Progenitor cell of endocrine pancreas (in vitro differentiated cells): Measurements from ENCODE around the gene CCDC88C. TPM values are rescaled to one million over a fixed set of nuclear protein-coding genes. Genes with fewer than 3 reads are reported as not detected.

Experiments used
- DNase-seq: peaks from one replicate; pipeline ENCODE4 v3.0.0; 2021; ENCODE audit warnings: low spot score; ENCODE audit not compliant: unreplicated experiment
- H3K27ac Mint-ChIP-seq: 2 replicates; pipeline ENCODE4 v1.8.0; 2021; ENCODE audit warnings: mild to moderate bottlenecking, moderate library complexity, mixed read lengths
- H3K27me3 Mint-ChIP-seq: 2 replicates; pipeline ENCODE4 v1.8.0; 2021; ENCODE audit warnings: mixed read lengths
- H3K36me3 Mint-ChIP-seq: 2 replicates; pipeline ENCODE4 v1.8.0; 2022; ENCODE audit warnings: mixed read lengths; ENCODE audit not compliant: insufficient read depth
- H3K4me1 Mint-ChIP-seq: 2 replicates; pipeline ENCODE4 v1.8.0; 2021; ENCODE audit warnings: low read depth, mixed read lengths
- H3K4me3 Mint-ChIP-seq: 2 replicates; pipeline ENCODE4 v1.8.0; 2021; ENCODE audit warnings: low read depth, mild to moderate bottlenecking, moderate library complexity, mixed read lengths
- H3K9me3 Mint-ChIP-seq: 2 replicates; pipeline ENCODE4 v1.8.0; 2021; ENCODE audit warnings: low read depth, mixed read lengths
- total RNA-seq: library from RNA; stranded (reverse); gene quantifications from 2 replicates; pipeline ENCODE4 v1.2.1, GENCODE V29; 2021
- TF ChIP-seq, protein P1 (sequence below): fragments of 200-600 bp; sonication (generic); IDR thresholded peaks from one replicate; pipeline ENCODE4 v1.5.0; 2021; ENCODE audit warnings: antibody characterized with exemption, mild to moderate bottlenecking; ENCODE audit not compliant: unreplicated experiment

The CCDC88C gene
- total RNA-seq, 1 donor from 2014 or later = 78.1 TPM

DNA sequence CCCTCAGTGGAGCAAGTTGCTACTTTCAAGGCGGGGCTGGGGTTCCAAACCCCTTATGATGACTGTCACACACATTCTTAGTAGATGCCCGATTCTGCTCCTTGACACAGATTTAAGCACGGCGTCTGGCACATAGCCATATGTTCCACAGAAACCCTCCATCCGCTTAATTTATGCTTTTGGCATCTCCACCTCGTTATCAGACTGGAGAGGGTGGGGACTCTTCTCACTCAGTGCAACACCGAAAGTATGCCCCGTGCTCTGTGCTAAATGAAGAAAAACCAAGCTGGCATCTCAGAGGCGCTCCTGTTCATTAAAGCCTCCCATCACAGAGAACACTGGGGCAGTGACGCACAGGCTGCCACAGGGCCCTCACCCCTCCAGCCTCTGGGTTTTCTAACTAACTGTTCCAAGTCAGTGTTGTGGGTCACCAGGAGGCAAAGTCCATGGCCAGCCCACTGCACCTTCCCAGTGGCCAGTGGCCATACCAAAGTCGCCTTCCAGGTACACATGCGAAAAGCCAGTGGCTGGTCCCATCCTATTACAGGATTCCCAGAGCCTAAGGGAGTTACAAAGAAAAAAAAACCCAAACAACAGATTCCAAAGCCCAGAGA, 27.3 kb downstream of the CCDC88C start:
- TF ChIP-seq, protein P1, sequence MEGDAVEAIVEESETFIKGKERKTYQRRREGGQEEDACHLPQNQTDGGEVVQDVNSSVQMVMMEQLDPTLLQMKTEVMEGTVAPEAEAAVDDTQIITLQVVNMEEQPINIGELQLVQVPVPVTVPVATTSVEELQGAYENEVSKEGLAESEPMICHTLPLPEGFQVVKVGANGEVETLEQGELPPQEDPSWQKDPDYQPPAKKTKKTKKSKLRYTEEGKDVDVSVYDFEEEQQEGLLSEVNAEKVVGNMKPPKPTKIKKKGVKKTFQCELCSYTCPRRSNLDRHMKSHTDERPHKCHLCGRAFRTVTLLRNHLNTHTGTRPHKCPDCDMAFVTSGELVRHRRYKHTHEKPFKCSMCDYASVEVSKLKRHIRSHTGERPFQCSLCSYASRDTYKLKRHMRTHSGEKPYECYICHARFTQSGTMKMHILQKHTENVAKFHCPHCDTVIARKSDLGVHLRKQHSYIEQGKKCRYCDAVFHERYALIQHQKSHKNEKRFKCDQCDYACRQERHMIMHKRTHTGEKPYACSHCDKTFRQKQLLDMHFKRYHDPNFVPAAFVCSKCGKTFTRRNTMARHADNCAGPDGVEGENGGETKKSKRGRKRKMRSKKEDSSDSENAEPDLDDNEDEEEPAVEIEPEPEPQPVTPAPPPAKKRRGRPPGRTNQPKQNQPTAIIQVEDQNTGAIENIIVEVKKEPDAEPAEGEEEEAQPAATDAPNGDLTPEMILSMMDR = no peak
- Mint-ChIP-seq H3K4me1 (peaks cover 54% of the 10 kb centered on the region), H3K9me3 (no peaks in the 10 kb centered on the region), H3K27ac (no peak overlapping the region), H3K36me3 (no peaks in the 10 kb centered on the region), H3K4me3 (no peak overlapping the region), H3K27me3 (no peaks in the 10 kb centered on the region)
- DNase-seq = no peak

DNA sequence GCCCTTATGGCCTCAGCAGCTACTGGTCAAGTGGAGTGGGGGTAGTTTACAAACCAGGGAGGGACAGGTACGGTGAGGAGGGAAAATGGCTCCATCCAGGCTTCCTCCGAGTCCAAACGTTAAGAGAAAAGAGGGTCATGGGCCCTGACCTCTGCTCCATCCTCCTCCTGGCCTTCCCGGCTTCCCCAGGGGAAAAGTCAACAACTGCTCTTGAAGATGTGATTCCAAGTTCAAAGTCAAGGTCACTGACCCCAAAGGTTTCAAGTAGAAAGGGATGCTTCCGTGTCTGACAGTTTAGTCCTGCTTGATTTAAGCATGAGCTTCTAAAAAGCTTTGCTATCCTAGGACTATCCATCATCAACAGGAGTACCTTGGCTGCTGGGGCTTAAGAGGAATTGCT, 28.5 kb downstream of the CCDC88C start:
- H3K4me1 Mint-ChIP-seq = peaks cover 46% of the 10 kb centered on the region
- H3K27me3 Mint-ChIP-seq = no peaks in the 10 kb centered on the region
- no peaks in the 10 kb centered on the region for H3K9me3 Mint-ChIP-seq
- DNase-seq = no peak
- no peak overlapping the region for H3K4me3 Mint-ChIP-seq
- no peak overlapping the region for H3K27ac Mint-ChIP-seq
- H3K36me3 Mint-ChIP-seq = no peaks in the 10 kb centered on the region
- TF ChIP-seq, protein P1 = no peak

DNA sequence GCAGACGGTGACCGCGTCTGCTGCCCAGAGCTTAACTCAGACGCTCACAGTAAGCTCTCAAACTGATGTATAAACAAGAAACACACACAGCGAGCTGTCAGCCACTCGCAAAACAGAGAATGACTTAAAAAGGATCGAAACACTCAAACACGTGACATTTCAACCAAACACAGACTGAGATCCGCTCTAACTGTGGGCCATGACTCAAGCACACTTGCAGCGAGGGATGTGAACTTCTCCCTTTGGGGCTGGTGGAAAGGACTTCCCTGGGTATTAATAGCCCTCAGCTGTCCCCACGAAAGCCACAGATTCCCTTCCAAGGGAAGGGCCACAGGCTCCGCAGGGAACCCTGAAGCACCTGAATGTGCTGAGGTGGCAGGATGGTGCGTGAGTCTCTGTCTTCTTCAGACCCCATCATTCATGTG, 29.1 kb downstream of the CCDC88C start:
- TF ChIP-seq, protein P1 = no peak
- H3K4me3 Mint-ChIP-seq = no peak overlapping the region
- H3K27ac Mint-ChIP-seq = peak overlapping the region; percentile 8
- DNase-seq = no peak
- peaks cover 44% of the 10 kb centered on the region for H3K4me1 Mint-ChIP-seq
- no peaks in the 10 kb centered on the region for H3K27me3 Mint-ChIP-seq
- H3K36me3 Mint-ChIP-seq = no peaks in the 10 kb centered on the region
- no peaks in the 10 kb centered on the region for H3K9me3 Mint-ChIP-seq

DNA sequence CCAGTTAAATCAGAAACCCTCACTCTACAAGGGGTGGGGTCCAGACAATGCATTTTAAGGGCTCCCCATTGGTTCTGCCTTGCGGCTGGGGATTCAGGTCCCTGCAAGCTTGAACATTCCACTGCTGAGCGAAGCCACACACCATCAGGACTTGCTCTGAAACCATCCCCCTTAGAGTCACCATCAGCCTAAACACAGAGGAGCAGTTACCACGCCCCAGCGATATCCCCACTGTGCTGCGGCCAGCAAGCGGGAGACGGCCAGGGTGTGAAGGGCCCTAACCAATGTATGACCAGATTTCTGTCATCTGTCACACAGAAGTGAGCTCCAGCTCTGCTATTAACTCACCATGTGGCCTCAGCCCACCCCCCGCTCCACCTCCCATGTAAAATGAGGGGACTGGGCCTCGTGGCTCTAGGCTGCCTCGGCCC, 29.7 kb downstream of the CCDC88C start:
- Mint-ChIP-seq H3K9me3 (no peaks in the 10 kb centered on the region), H3K27me3 (no peaks in the 10 kb centered on the region), H3K4me1 (peaks cover 45% of the 10 kb centered on the region), H3K36me3 (no peaks in the 10 kb centered on the region), H3K27ac (no peak overlapping the region), H3K4me3 (no peak overlapping the region)
- TF ChIP-seq, protein P1 = no peak
- no peak for DNase-seq

DNA sequence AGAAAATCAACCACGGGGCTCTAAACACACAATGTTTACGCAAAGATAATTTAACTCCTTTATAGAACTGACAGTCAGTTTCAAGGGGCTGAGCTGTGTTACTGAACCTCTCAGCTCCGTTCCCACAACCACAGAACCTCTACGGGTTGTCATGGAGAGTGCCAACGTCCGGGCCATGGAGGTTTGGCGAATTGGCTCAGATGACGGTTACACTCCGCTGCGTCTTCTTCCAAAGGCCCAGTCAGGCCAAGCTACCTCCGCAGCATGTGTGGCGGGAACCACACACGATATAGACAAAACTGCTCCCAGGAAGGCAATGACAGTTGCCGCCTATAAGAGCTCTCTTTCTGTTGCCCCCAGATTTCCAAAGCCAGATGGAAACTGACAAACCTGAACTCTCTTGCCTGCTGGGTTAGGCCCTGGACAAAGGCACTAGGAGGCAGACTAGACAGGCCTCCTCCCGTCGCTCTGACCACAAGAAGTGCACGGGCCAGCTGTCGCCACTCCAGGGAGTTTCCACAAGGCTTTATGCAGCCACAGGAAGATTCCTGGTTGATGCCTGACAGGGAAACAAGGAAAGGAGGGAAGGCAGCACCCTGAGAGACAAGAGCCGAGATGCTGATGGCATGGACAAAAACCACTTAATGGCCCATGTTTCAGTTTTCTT, 30.3 kb downstream of the CCDC88C start:
- Mint-ChIP-seq H3K36me3 (no peaks in the 10 kb centered on the region), H3K27me3 (no peaks in the 10 kb centered on the region), H3K9me3 (no peaks in the 10 kb centered on the region), H3K27ac (peak overlapping the region; percentile 86), H3K4me1 (peaks cover 43% of the 10 kb centered on the region), H3K4me3 (no peak overlapping the region)
- DNase-seq = no peak
- TF ChIP-seq, protein P1 = no peak
